Measurements from ENCODE around the gene ADNP2.

ADNP2 gene

DNA sequence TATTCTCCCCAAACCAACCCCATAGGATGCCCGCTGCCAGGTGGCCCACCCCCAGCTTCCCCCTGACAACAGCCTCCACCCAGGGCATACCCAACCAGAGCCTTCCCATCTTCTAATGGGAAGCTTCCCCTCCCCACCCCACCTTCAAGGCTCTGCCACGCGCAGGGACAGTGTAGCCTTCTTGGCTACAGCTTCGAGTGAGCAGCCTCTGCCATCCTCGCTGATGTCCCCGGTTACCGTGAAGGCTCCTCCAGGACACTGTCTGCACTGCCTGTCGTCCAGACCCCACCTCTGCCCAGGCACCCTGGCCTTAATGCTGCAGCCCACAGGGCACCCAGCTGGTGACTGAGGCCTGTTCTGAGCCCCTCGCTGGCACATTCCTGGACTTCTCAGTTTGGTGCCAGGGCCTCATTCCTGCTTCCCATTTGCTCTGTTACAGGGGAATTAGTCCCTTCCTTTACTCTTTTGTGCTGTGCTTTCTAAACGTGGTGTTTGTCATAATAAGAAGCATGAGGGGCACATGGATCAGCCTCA, 13.0 kb upstream of the ADNP2 start:
- TF ChIP-seq ARNTL (CRISPR knock-in tag; IDR thresholded peaks at IDR 0.05; ENCODE audit: borderline replicate concordance, low read depth): no peak
- TF ChIP-seq PATZ1 (CRISPR knock-in tag; IDR thresholded peaks at IDR 0.05; ENCODE audit: borderline replicate concordance): no peak
- no peak for TF ChIP-seq TOX (CRISPR knock-in tag; IDR thresholded peaks at IDR 0.05; ENCODE audit: borderline replicate concordance)
- TF ChIP-seq ESRRG (CRISPR knock-in tag; IDR thresholded peaks at IDR 0.05): no peak
- no peak for TF ChIP-seq PPARA (CRISPR knock-in tag; IDR thresholded peaks at IDR 0.05; ENCODE audit: borderline replicate concordance)
- TF ChIP-seq RARB (CRISPR knock-in tag; IDR thresholded peaks at IDR 0.05): no peak
- TF ChIP-seq BACH2 (CRISPR knock-in tag; IDR thresholded peaks at IDR 0.05; ENCODE audit: borderline replicate concordance): no peak
- TF ChIP-seq GLIS3 (CRISPR knock-in tag; IDR thresholded peaks at IDR 0.05): no peak
- no peak for TF ChIP-seq ZNF70 (CRISPR knock-in tag; IDR thresholded peaks at IDR 0.05)
- no peak for TF ChIP-seq SNAI2 (CRISPR knock-in tag; IDR thresholded peaks at IDR 0.05)
- ATAC-seq: no peak

- TF ChIP-seq ARNTL (CRISPR knock-in tag; IDR thresholded peaks at IDR 0.05; ENCODE audit: borderline replicate concordance, low read depth) (no peak), PATZ1 (CRISPR knock-in tag; IDR thresholded peaks at IDR 0.05; ENCODE audit: borderline replicate concordance) (no peak), TOX (CRISPR knock-in tag; IDR thresholded peaks at IDR 0.05; ENCODE audit: borderline replicate concordance) (no peak), TCF4 (CRISPR knock-in tag; IDR thresholded peaks at IDR 0.05; ENCODE audit: borderline replicate concordance) (no peak), PPARA (CRISPR knock-in tag; IDR thresholded peaks at IDR 0.05; ENCODE audit: borderline replicate concordance) (no peak), ZNF70 (CRISPR knock-in tag; IDR thresholded peaks at IDR 0.05) (no peak), TSHZ2 (CRISPR knock-in tag; IDR thresholded peaks at IDR 0.05) (no peak), ISL1 (CRISPR knock-in tag; IDR thresholded peaks at IDR 0.05) (no peak), OSR1 (CRISPR knock-in tag; IDR thresholded peaks at IDR 0.05) (no peak), ZC3H10 (CRISPR knock-in tag; IDR thresholded peaks at IDR 0.05) (no peak), SNAI2 (CRISPR knock-in tag; IDR thresholded peaks at IDR 0.05) (no peak), CREB5 (CRISPR knock-in tag; IDR thresholded peaks at IDR 0.05; ENCODE audit: low read depth) (no peak), ZNF8 (CRISPR knock-in tag; IDR thresholded peaks at IDR 0.05) (no peak), GLIS3 (CRISPR knock-in tag; IDR thresholded peaks at IDR 0.05) (no peak), ZFP30 (CRISPR knock-in tag; IDR thresholded peaks at IDR 0.05) (no peak), BACH2 (CRISPR knock-in tag; IDR thresholded peaks at IDR 0.05; ENCODE audit: borderline replicate concordance) (no peak), POU6F1 (CRISPR knock-in tag; IDR thresholded peaks at IDR 0.05; ENCODE audit: borderline replicate concordance, low read depth) (no peak), RARB (CRISPR knock-in tag; IDR thresholded peaks at IDR 0.05) (no peak)
- TF ChIP-seq, protein P1, sequence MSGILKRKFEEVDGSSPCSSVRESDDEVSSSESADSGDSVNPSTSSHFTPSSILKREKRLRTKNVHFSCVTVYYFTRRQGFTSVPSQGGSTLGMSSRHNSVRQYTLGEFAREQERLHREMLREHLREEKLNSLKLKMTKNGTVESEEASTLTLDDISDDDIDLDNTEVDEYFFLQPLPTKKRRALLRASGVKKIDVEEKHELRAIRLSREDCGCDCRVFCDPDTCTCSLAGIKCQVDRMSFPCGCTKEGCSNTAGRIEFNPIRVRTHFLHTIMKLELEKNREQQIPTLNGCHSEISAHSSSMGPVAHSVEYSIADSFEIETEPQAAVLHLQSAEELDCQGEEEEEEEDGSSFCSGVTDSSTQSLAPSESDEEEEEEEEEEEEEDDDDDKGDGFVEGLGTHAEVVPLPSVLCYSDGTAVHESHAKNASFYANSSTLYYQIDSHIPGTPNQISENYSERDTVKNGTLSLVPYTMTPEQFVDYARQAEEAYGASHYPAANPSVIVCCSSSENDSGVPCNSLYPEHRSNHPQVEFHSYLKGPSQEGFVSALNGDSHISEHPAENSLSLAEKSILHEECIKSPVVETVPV (CRISPR knock-in tag; IDR thresholded peaks at IDR 0.05): no peak
- ATAC-seq: no peak
These were observed 11.9 kb upstream of the ADNP2 start for GRCh38 chr18:80097201-80097600.
